Right atrium auricular region (tissue), 2 donors: Measurements from ENCODE around the gene RPTOR. TPM values are rescaled to one million over a fixed set of nuclear protein-coding genes. Genes with fewer than 3 reads are reported as not detected.

Experiments
- DNase-seq: peaks from one replicate; pipeline ENCODE4 v3.0.0-alpha.2; 2019; ENCODE audit warnings: low spot score
- H3K27ac ChIP-seq, 2 donors: fragments of 200-600 bp; sonication (generic); 1 replicate in 1 of 2; 2 replicates in 1 of 2; pipeline ENCODE4 v1.5.1; 2016 to 2019
- H3K27me3 ChIP-seq, 2 donors: fragments of 200-600 bp; sonication (generic); one replicate each; pipeline versions ENCODE4 v1.5.1 to v1.6.0; 2017 to 2019
- H3K36me3 ChIP-seq: fragments of 200-600 bp; sonication (generic); one replicate; pipeline ENCODE4 v1.5.1; 2016
- H3K4me1 ChIP-seq, 2 donors: fragments of 200-600 bp; sonication (generic); one replicate each; pipeline versions ENCODE4 v1.5.1 to v1.6.0; 2017 to 2019
- H3K4me3 ChIP-seq, 2 donors: fragments of 200-600 bp; sonication (generic); 1 replicate in 1 of 2; 2 replicates in 1 of 2; pipeline ENCODE4 v1.5.1; 2017 to 2019; ENCODE audit warnings: mild to moderate bottlenecking in 1 of 2, moderate library complexity in 1 of 2
- H3K9me3 ChIP-seq, 2 donors: fragments of 200-600 bp; sonication (generic); one replicate each; pipeline ENCODE4 v1.5.1; 2019
- total RNA-seq, 2 donors: library from RNA; depleted of rRNA; stranded (reverse); fragments of >200 nt; gene quantifications; one replicate each; pipeline ENCODE4 v1.1.0, GENCODE V29; 2016
- TF ChIP-seq, protein P1 (sequence below), 2 donors: fragments of 200-600 bp; sonication (generic); IDR thresholded peaks; one replicate each; pipeline ENCODE4 v1.5.1; 2019; ENCODE audit warnings: antibody characterized with exemption in 2 of 2

The RPTOR gene
- total RNA-seq, 2 donors from 2014 or later = 19.9 to 22.6 TPM

- TF ChIP-seq, protein P1, sequence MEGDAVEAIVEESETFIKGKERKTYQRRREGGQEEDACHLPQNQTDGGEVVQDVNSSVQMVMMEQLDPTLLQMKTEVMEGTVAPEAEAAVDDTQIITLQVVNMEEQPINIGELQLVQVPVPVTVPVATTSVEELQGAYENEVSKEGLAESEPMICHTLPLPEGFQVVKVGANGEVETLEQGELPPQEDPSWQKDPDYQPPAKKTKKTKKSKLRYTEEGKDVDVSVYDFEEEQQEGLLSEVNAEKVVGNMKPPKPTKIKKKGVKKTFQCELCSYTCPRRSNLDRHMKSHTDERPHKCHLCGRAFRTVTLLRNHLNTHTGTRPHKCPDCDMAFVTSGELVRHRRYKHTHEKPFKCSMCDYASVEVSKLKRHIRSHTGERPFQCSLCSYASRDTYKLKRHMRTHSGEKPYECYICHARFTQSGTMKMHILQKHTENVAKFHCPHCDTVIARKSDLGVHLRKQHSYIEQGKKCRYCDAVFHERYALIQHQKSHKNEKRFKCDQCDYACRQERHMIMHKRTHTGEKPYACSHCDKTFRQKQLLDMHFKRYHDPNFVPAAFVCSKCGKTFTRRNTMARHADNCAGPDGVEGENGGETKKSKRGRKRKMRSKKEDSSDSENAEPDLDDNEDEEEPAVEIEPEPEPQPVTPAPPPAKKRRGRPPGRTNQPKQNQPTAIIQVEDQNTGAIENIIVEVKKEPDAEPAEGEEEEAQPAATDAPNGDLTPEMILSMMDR (IDR thresholded peaks at IDR 0.05) = no peak
- Histone ChIP-seq H3K27ac (no peak overlapping the region), H3K4me1 (peaks cover 0 to 26% of the 10 kb centered on the region in 2 donors), H3K9me3 (no peaks in the 10 kb centered on the region), H3K4me3 (no peak overlapping the region), H3K36me3 (peaks cover 30% of the 10 kb centered on the region), H3K27me3 (no peaks in the 10 kb centered on the region)
- no peak for DNase-seq
Measured at GRCh38 chr17:80946449-80946848, 401.8 kb downstream of the RPTOR start.

DNA sequence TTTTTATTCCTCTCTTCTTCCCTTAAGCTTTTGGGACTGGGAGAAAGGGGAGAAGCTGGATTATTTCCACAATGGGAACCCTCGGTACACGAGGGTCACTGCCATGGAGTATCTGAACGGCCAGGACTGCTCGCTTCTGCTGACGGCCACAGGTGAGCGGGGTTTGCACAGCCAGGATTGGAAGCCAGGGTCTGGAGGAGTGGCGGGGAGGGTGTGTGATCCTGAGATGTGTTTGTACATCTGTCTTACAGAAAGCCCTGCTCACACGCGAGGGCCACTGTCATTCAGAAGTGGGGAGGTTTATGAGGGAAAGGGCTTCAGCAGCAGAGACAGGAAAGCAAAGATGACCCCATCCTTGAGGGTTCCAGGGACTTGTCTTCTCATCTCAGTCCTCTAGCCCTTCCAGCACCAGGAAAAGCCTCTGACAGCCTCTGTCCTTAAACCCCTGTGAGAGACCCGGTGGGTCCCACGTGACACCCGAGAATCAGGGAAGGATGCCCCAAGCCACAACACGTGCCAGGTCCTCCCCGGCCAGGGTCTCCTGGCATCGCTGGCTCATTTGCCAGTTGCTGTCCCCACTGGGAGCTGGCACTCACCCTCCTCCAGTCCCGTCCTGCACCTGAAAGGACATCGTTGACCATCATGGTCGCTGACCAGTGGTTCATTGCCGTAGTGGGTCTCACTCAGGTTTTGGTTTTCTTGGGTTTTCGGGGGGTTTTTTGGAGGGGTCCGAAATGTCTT is 402.7 kb downstream of the RPTOR start:
- TF ChIP-seq, protein P1 (IDR thresholded peaks at IDR 0.05) = no peak
- H3K4me3 ChIP-seq = no peak overlapping the region
- no peak for DNase-seq
- no peaks in the 10 kb centered on the region for H3K9me3 ChIP-seq
- H3K27me3 ChIP-seq = no peaks in the 10 kb centered on the region
- H3K36me3 ChIP-seq = peaks cover 30% of the 10 kb centered on the region
- H3K4me1 ChIP-seq = peaks cover 0 to 18% of the 10 kb centered on the region in 2 donors
- H3K27ac ChIP-seq = no peak overlapping the region

DNA sequence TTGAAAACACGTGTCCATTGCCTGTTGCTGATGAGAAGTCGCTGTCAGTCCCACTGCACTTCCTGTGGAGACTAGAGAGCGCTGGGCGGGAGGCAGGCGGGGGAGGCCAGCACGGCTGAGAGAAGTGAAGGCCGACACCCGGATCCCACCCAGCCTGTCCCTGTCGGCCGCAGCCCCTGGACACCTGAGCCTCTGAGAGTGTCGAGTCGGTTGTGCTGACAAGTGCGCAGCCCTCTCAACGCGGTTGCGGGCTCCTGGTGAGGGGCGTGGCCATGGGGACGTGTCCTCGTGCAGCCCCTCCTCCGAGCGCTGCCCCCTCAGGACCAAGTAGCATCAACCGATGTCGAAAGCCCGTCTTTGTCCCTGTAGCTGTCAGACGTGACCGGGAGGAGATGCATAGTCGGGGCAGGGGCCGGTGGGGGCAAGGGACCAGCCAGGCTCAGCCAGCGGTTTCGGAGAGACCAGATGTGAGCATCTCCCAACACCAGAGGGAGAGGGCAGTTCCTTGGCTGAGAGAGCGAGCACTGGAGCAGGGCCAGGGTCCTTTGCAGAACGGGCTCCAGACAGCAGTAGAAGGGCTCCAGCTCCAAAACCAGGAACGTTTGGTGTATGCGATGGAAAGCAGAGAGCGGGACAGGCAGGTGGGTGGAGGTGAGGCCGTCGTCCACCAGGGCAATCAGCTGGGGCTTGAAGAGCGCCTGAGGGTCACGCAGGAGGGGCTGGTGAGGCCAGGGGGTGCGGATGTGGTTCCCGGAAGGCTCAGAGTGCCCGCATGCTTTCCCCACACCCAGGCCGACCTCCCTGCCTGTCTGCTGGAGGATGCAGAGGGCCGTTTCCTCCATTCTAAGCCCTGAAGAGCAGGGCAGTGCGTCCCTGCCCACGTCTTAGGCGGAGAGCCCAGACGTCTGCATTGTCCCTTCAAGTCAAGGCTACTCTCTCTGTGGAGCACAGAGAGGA is 403.7 kb downstream of the RPTOR start:
- TF ChIP-seq, protein P1 (IDR thresholded peaks at IDR 0.05) = no peak
- Histone ChIP-seq H3K9me3 (no peaks in the 10 kb centered on the region), H3K36me3 (peaks cover 30% of the 10 kb centered on the region), H3K27me3 (no peaks in the 10 kb centered on the region), H3K4me3 (no peak overlapping the region), H3K4me1 (peaks cover 0 to 9% of the 10 kb centered on the region in 2 donors), H3K27ac (no peak overlapping the region)
- DNase-seq = no peak

- TF ChIP-seq, protein P1 (IDR thresholded peaks at IDR 0.05) = no peak
- H3K4me1 ChIP-seq = peaks cover 0 to 5% of the 10 kb centered on the region in 2 donors
- no peak overlapping the region for H3K27ac ChIP-seq
- no peak for DNase-seq
- peaks cover 30% of the 10 kb centered on the region for H3K36me3 ChIP-seq
- H3K27me3 ChIP-seq = no peaks in the 10 kb centered on the region
- H3K4me3 ChIP-seq = no peak overlapping the region
- H3K9me3 ChIP-seq = no peaks in the 10 kb centered on the region
Measured at GRCh38 chr17:80948976-80949450, 404.4 kb downstream of the RPTOR start.

DNA sequence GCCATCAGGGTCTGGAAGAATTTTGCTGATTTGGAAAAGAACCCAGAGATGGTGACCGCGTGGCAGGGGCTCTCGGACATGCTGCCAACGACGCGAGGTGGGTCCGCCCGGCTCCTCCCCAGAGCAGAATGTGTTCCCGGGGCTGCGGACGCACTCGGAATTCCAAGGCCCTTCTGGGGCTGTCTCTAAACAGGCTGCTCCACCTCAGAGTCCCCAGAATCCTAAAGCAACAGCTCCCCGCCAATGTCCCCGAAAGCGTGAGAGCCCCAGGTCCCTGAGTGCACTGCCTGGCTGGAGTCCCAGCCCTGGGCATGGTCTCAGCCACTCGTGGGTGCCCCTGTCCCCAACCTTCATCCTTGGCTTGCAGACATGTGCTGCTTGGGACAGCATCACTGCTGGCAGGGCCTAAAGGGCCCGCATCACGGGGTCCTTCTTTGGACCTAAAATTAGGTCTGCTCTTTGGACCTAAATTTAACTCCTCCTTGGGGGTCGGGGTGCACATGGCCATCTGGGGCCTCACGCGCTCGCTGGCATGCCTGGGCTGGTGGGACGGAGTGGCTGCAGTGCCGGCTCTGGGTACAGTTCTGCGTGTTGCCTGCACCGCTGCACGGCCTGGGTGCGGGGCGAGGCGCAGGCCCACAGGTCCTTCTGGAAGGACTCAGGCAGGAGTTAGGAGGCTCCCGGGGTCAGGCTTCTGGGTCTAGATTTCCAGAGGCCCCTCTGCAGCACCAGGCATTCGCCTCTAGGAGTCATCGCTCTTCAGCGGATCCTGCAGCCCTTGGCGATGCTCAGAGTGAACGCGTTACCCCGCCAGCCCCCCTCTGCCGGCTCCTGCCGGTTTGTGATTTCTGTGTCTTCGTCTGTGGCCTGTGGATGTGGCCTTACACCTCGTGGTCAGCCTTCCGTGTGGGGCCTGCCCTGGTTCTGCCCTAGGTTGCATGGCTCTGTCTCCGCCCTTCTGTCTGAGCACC is 405.1 kb downstream of the RPTOR start:
- DNase-seq = no peak
- Histone ChIP-seq H3K27me3 (no peaks in the 10 kb centered on the region), H3K9me3 (no peaks in the 10 kb centered on the region), H3K4me1 (peaks cover 0 to 5% of the 10 kb centered on the region in 2 donors), H3K4me3 (no peak overlapping the region), H3K36me3 (peaks cover 30% of the 10 kb centered on the region), H3K27ac (no peak overlapping the region)
- TF ChIP-seq, protein P1 (IDR thresholded peaks at IDR 0.05) = no peak
